IPS DF 19.7 (cell line): ENCODE measurements around the gene FBXO31.

Experiments
- DNase-seq: peaks from one replicate; pipeline ENCODE4 v3.0.0-alpha.2; 2013; ENCODE audit warnings: low read depth, low spot score

FBXO31 gene

DNA sequence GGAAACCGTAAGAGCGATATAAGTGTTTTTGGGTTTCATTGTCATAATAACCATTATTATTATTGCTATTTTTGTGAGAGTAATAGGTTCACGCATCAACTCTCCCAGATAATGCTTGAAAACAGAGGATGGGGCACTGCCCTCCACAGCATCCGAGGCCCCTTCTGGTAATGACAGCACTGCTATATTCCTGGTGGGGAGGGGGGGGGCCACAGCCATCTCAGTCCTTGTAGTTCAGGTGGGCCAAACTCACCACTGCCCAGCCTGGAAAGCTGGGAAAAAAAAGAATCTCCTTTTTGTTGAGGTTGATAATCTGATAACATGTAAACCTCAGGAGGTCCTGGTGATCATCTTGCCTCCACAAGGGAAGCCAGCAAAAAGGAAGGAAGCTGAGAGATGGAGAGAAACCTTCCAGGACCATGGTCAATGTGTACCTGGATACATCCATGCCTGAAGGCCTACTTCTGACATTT is 67.1 kb downstream of the FBXO31 start:
- no peak for DNase-seq

DNA sequence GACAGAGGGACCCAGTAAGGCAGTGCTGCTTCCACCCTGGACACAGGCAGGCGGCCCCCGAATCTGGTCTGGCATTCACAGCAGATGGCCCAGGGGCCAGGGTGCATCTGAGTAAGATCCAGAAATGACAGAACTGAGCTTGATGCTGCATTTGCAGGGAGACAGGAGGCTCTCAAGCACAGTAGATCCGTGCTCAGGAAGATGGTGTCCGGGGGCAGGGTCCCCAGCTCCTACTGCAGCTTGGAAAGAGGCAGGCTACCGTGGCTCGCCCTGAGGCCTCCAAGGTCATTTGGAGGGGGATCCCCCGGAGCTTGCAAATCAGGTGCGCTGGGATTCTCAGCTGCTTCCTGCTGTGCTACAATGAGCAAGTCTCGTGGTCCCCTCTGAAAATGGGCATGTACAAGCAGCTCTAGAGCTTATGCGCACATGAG is 68.6 kb downstream of the FBXO31 start:
- no peak for DNase-seq

- no peak for DNase-seq
Observed at GRCh38 chr16:87312008-87312407, 71.6 kb downstream of the FBXO31 start.

- no peak for DNase-seq
Observed at GRCh38 chr16:87311387-87311786, 72.2 kb downstream of the FBXO31 start.

GRCh38 chr16:87310610-87311009 is 73.0 kb downstream of the FBXO31 start:
- no peak for DNase-seq

- DNase-seq: no peak
Observed at GRCh38 chr16:87309620-87310525, 73.7 kb downstream of the FBXO31 start.

GRCh38 chr16:87308826-87309225 is 74.8 kb downstream of the FBXO31 start:
- no peak for DNase-seq

GRCh38 chr16:87306516-87306915 is 77.1 kb downstream of the FBXO31 start:
- DNase-seq: no peak

GRCh38 chr16:87305505-87306391 is 77.8 kb downstream of the FBXO31 start:
- DNase-seq: no peak

DNA sequence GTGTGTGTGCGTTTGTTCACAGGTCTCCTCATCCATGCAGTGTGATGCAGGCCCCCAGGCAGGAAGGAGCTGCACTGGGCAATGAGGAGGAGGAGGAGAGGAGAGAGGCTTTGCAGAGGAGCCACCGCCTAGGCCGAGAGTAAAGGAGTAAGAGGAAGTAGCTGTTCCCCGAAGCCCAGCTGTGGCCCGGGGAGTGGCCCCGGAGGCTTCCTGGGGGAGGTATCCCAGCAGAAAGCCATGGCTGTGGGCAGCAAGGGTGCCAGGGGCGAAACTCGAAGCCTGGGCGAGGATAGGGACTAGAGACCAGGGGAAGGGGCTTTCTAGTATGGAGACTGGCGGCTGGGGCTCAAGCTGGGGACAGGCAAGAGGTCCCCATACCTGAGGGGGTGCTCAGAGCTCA is 78.6 kb downstream of the FBXO31 start:
- DNase-seq: no peak

GRCh38 chr16:87303962-87304521 is 79.5 kb downstream of the FBXO31 start:
- no peak for DNase-seq

DNA sequence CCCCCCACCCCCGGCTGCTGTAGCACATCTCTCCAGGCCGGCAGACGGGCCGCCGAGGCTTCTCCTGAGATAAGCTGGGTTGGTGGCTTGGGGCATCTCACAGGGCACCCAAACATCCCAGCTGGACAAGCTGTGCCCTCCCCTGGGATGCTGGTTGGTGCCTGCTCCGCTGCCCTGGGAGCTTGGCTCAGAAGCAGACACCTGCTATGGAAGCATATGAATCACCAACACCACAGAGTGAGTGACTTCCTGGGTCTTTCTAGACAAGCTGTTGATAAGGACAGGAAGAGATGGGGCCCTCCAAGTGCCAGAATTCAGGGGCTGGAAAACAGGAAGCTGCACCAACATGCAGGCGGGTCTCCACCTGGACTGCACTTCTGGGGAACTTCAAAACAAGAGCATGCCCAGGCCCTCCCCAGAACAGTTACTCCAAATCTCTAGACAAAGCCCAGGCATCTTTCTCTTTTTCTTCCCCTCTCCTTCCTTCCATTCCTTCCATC is 80.1 kb downstream of the FBXO31 start:
- DNase-seq: no peak

GRCh38 chr16:87298857-87299465 is 84.6 kb downstream of the FBXO31 start:
- DNase-seq: no peak

DNA sequence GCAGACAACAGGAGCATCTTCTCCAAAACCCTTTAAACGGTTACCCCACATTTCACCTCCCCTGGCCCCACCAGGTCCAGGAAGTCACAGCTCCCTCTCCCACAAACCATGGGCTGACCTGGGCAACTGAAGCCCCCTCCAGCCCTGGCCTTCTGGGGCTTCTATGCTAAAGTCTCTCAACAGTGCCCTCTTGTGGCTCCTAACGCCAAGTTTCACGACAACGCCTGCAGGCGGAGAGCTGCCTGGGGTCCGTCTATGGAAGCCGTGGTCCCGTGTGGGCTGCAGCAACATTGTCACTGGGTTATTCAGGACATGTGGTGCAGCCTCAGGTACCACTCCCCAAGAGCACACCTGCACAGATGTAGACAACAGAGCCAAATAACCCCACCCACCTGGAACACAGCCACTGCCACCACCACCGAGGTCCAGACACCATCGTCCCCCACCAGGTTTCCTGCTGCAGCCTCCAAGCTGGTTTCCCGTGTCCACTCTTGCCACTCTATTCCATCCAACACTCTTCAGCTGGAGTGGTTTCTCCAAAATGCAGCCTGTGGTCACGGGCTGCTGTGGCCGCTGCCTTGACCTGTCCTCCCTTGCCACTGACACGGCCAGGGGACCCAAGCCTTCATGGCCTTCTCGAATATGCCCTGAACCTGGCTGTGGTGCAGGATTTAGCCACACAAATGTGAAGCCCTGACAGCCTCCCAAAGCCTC is 85.5 kb downstream of the FBXO31 start:
- DNase-seq: no peak

DNA sequence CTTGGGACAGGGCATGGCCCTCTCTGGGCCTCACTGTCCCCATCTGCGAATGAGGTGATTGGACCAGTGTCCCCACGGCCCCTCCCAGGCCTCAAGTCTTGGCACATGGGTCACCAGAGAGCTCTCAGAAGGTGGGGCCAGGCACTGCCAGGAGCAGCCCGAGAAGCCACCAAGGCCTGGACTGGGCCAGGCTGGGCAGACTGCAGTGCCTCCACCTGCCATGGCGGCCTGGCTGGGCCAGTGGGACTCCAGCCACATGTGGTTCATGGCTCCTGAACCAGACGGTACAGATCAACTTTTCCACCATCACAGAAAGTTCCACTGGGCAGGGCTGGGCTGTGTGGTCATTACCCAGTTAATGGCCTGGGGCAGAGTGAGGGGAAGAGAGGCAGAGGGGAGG is 86.2 kb downstream of the FBXO31 start:
- no peak for DNase-seq

- no peak for DNase-seq
Observed at GRCh38 chr16:87295661-87296531, 87.7 kb downstream of the FBXO31 start.

DNA sequence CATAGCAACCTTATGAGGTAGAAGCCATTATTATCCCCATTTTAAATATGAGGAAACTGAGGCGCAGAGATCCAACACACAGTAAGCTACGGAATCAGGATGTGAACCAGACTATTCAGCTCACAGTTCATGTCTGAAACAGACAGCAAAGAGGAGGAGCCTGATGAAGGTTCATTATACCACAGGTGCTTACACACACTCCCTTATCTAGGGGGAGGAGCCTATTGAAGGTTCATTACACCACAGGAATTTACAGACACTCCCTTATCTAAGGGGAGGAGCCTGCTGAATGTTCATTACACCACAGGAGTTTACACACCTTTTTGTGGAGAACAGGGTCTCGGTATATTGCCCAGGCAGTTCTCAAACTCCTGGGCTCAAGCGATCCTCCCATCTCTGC is 88.3 kb downstream of the FBXO31 start:
- DNase-seq: peak; percentile 45

DNA sequence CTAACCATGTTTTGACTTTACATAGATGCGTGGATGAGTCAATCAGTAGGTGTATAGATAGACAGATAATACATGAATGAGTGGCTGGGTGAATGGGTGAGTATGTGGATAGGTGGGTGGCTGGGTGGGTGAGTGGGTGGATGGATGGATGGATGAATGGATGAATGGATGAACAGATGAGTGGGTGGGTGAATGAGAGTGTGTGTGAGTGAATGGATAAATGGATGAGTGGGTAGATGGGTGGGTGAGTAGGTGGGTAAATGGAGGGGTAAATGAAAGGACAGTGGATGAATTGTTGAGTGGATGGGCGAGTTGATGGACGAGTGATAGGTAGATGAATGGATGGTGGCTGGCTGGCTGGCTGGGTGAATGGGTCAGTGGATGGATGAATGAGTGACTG is 89.6 kb downstream of the FBXO31 start:
- no peak for DNase-seq

GRCh38 chr16:87291944-87292343 is 91.6 kb downstream of the FBXO31 start:
- DNase-seq: no peak
